ENCODE measurements around the gene SMOC1. TPM values are rescaled to one million over a fixed set of nuclear protein-coding genes. Genes with fewer than 3 reads are reported as not detected.

Gene SMOC1
- polyA plus RNA-seq, 1 experiment = not detected

- Histone ChIP-seq H3K36me3 (ENCODE audit: control insufficient read depth, insufficient read depth, low read length) (no peaks in the 10 kb centered on the region), H3K4me3 (ENCODE audit: low read depth, low read length) (no peak overlapping the region), H3K27me3 (ENCODE audit: control insufficient read depth, insufficient read depth, low read length) (no peaks in the 10 kb centered on the region)
- TF ChIP-seq, protein P1, sequence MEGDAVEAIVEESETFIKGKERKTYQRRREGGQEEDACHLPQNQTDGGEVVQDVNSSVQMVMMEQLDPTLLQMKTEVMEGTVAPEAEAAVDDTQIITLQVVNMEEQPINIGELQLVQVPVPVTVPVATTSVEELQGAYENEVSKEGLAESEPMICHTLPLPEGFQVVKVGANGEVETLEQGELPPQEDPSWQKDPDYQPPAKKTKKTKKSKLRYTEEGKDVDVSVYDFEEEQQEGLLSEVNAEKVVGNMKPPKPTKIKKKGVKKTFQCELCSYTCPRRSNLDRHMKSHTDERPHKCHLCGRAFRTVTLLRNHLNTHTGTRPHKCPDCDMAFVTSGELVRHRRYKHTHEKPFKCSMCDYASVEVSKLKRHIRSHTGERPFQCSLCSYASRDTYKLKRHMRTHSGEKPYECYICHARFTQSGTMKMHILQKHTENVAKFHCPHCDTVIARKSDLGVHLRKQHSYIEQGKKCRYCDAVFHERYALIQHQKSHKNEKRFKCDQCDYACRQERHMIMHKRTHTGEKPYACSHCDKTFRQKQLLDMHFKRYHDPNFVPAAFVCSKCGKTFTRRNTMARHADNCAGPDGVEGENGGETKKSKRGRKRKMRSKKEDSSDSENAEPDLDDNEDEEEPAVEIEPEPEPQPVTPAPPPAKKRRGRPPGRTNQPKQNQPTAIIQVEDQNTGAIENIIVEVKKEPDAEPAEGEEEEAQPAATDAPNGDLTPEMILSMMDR (IDR thresholded peaks at IDR 0.05; ENCODE audit: insufficient read depth, low read depth, low read length) = no peak
- CTCF ChIA-PET = no interaction called here
- POLR2A ChIA-PET = no interaction called here
- DNase-seq (ENCODE audit: low read depth) = no peak
These were observed 30.8 kb downstream of the SMOC1 start for GRCh38 chr14:69909826-69910550.

- no peaks in the 10 kb centered on the region for H3K27me3 ChIP-seq (ENCODE audit: control insufficient read depth, insufficient read depth, low read length)
- no peaks in the 10 kb centered on the region for H3K36me3 ChIP-seq (ENCODE audit: control insufficient read depth, insufficient read depth, low read length)
- POLR2A ChIA-PET = no interaction called here
- DNase-seq (ENCODE audit: low read depth) = no peak
- CTCF ChIA-PET = no interaction called here
- TF ChIP-seq, protein P1 (IDR thresholded peaks at IDR 0.05; ENCODE audit: insufficient read depth, low read depth, low read length) = no peak
- no peak overlapping the region for H3K4me3 ChIP-seq (ENCODE audit: low read depth, low read length)
These were observed 31.7 kb downstream of the SMOC1 start for GRCh38 chr14:69910871-69911270.

DNA sequence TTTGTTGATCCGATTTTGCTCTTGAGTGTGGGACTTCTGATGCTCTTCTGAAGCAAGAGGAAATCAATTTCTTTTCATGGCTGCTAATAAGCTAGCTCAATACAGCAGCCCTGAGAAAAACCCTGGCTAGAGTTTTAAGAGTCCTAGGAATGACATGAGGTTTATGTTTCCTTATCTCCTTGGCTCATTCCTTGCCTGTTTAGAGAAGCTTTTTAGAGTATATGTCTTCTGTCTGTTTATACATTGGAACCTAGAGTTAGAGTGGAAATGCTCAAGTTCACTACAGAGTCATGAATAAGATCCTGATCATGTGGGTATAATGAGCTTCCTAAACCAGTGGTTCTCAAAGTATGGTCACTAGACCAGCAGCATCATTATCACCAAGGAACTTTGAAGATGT lies 34.5 kb downstream of the SMOC1 start:
- DNase-seq (ENCODE audit: low read depth) = no peak
- Histone ChIP-seq H3K27me3 (ENCODE audit: control insufficient read depth, insufficient read depth, low read length) (no peaks in the 10 kb centered on the region), H3K4me3 (ENCODE audit: low read depth, low read length) (no peak overlapping the region), H3K36me3 (ENCODE audit: control insufficient read depth, insufficient read depth, low read length) (no peaks in the 10 kb centered on the region)
- ChIA-PET CTCF (no interaction called here), POLR2A (no interaction called here)
- TF ChIP-seq, protein P1 (IDR thresholded peaks at IDR 0.05; ENCODE audit: insufficient read depth, low read depth, low read length) = no peak

DNA sequence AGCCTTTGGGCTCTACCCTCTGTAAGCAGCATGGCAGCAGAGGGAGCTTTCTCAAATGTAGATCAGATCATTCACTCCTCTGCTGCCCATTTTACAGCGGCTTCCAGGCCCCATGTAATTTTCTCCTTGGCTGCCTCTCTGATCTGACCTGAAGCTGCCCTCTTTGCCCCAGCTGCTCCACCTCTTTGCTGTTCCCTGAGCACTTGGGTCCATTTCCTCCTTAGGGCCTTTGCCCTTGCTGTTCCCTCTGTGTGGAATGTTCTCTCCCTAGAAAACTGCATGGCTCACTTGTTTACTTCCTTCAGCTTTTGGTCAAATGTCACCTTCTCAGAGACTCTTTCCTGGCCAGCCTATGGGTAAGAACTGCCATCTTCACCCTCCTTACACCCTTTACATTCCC lies 37.2 kb downstream of the SMOC1 start:
- CTCF ChIA-PET = no interaction called here

GRCh38 chr14:69917287-69917686 lies 38.1 kb downstream of the SMOC1 start:
- no peak for DNase-seq (ENCODE audit: low read depth)
- TF ChIP-seq, protein P1 (IDR thresholded peaks at IDR 0.05; ENCODE audit: insufficient read depth, low read depth, low read length) = no peak
- ChIA-PET CTCF (no interaction called here), POLR2A (no interaction called here)
- Histone ChIP-seq H3K27me3 (ENCODE audit: control insufficient read depth, insufficient read depth, low read length) (no peaks in the 10 kb centered on the region), H3K4me3 (ENCODE audit: low read depth, low read length) (no peak overlapping the region), H3K36me3 (ENCODE audit: control insufficient read depth, insufficient read depth, low read length) (no peaks in the 10 kb centered on the region)

More for the DNA sequence above, 37.2 kb downstream of the SMOC1 start:
- POLR2A ChIA-PET = no interaction called here
- TF ChIP-seq, protein P1 (IDR thresholded peaks at IDR 0.05; ENCODE audit: insufficient read depth, low read depth, low read length) = no peak
- no peaks in the 10 kb centered on the region for H3K27me3 ChIP-seq (ENCODE audit: control insufficient read depth, insufficient read depth, low read length)
- DNase-seq (ENCODE audit: low read depth) = no peak
- H3K36me3 ChIP-seq (ENCODE audit: control insufficient read depth, insufficient read depth, low read length) = no peaks in the 10 kb centered on the region
- H3K4me3 ChIP-seq (ENCODE audit: low read depth, low read length) = no peak overlapping the region
